KMS-11 (cell line): ENCODE data around the gene SLC12A8.

Experiments used
- H2AFZ ChIP-seq: fragments of 200-600 bp; sonication (generic); 2 replicates; pipeline ENCODE4 v1.6.1; 2016; ENCODE audit warnings: antibody characterized with exemption, mixed run types, low read depth
- H3K27ac ChIP-seq: fragments of 200-600 bp; sonication (generic); 2 replicates; pipeline ENCODE4 v1.6.1; 2016; ENCODE audit warnings: mild to moderate bottlenecking, mixed run types
- H3K27me3 ChIP-seq: fragments of 200-600 bp; sonication (generic); 2 replicates; pipeline ENCODE4 v1.6.1; 2017; ENCODE audit warnings: mild to moderate bottlenecking, low read depth, mixed run types, moderate library complexity; ENCODE audit not compliant: insufficient read depth
- H3K36me3 ChIP-seq: fragments of 200-600 bp; sonication (generic); 2 replicates; pipeline ENCODE4 v1.6.1; 2017; ENCODE audit warnings: mild to moderate bottlenecking, mixed run types; ENCODE audit not compliant: insufficient read depth
- H3K4me1 ChIP-seq: fragments of 200-600 bp; sonication (generic); 2 replicates; pipeline ENCODE4 v1.6.1; 2016; ENCODE audit warnings: mild to moderate bottlenecking, low read depth, mixed run types; ENCODE audit not compliant: poor library complexity, severe bottlenecking
- H3K4me2 ChIP-seq: fragments of 200-600 bp; sonication (generic); 2 replicates; pipeline ENCODE4 v1.7.0; 2016; ENCODE audit warnings: mild to moderate bottlenecking, mixed run types
- H3K4me3 ChIP-seq: fragments of 200-600 bp; sonication (generic); IDR thresholded peaks from 2 replicates; pipeline ENCODE4 v1.6.1; 2017; ENCODE audit warnings: low read depth, low read length, mixed read lengths; ENCODE audit not compliant: insufficient read depth
- H3K79me2 ChIP-seq: fragments of 200-600 bp; sonication (generic); 2 replicates; pipeline ENCODE4 v1.6.1; 2016; ENCODE audit warnings: low read depth, mixed run types; ENCODE audit not compliant: insufficient read depth
- H3K9ac ChIP-seq: fragments of 200-600 bp; sonication (generic); 2 replicates; pipeline ENCODE4 v1.6.1; 2016; ENCODE audit warnings: mild to moderate bottlenecking, mixed run types
- H4K20me1 ChIP-seq: fragments of 200-600 bp; sonication (generic); 2 replicates; pipeline ENCODE4 v1.6.1; 2016; ENCODE audit warnings: mild to moderate bottlenecking, mixed run types; ENCODE audit not compliant: insufficient read depth
- CTCF ChIP-seq: fragments of 200-600 bp; sonication (generic); conservative IDR thresholded peaks from 2 replicates; pipeline ENCODE4 v1.6.1; 2017; ENCODE audit warnings: low read depth, mild to moderate bottlenecking, antibody characterized with exemption, low read length, moderate library complexity, mixed read lengths

Gene SLC12A8

GRCh38 chr3:125050488-125051090, 162.0 kb downstream of the SLC12A8 start:
- Histone ChIP-seq H3K9ac (no peak overlapping the region), H3K4me3 (no peak overlapping the region), H3K36me3 (no peaks in the 10 kb centered on the region), H2AFZ (no peak overlapping the region), H3K4me2 (no peak overlapping the region), H3K79me2 (no peaks in the 10 kb centered on the region), H3K4me1 (peaks cover 17% of the 10 kb centered on the region), H3K27me3 (peaks cover 5% of the 10 kb centered on the region), H4K20me1 (no peaks in the 10 kb centered on the region), H3K27ac (no peak overlapping the region)
- TF ChIP-seq CTCF, result no peak

DNA sequence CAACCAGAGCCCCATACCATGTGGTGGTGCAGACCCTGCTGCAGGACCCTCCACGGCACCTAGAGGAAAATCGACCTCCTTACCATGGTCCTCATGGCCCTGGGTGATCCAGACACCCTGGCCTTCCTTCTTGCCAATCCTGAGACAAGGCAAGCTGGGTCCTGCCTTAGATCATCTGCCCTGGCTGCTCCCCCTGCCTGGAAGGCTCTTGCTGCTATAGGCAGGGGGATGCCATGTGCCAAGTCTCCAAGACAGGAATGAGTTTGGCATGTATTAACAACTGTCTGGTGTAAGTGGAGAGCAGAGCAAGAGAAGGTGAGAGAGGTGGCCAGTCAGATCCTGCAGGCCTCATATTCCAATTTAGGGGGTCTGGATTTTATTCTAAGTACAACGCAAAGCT, 164.3 kb downstream of the SLC12A8 start:
- Histone ChIP-seq H3K27ac (no peak overlapping the region), H4K20me1 (no peaks in the 10 kb centered on the region), H3K4me1 (peaks cover 10% of the 10 kb centered on the region), H3K27me3 (no peaks in the 10 kb centered on the region), H3K4me3 (no peak overlapping the region), H2AFZ (no peak overlapping the region), H3K79me2 (no peaks in the 10 kb centered on the region), H3K4me2 (no peak overlapping the region), H3K9ac (no peak overlapping the region), H3K36me3 (no peaks in the 10 kb centered on the region)
- no peak for TF ChIP-seq CTCF

GRCh38 chr3:125045965-125046364, 166.6 kb downstream of the SLC12A8 start:
- Histone ChIP-seq H3K4me1 (peaks cover under 1% of the 10 kb centered on the region), H3K36me3 (no peaks in the 10 kb centered on the region), H4K20me1 (no peaks in the 10 kb centered on the region), H3K4me2 (no peak overlapping the region), H3K4me3 (no peak overlapping the region), H3K27me3 (no peaks in the 10 kb centered on the region), H3K27ac (no peak overlapping the region), H3K9ac (no peak overlapping the region), H3K79me2 (no peaks in the 10 kb centered on the region), H2AFZ (no peak overlapping the region)
- TF ChIP-seq CTCF, result no peak

DNA sequence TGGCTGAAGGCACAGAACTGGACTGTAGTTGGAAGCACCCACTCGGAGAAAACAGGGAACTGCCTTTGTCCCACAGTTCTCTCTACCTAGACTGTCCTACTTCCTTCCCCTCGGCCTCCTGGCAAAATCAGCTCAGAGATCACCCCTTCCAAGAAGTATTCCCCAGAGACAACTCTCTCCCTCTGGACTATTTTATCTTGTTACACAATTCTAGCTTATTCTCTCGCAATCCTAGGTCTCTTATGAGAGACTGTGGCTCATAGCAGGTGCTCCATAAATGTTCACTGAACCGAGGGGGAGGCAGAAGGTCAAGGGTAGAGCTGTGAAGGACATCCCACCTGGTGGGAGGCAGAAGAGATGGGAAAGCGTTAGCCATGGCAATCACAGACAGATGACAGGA, 167.4 kb downstream of the SLC12A8 start:
- H3K27me3 ChIP-seq, result no peaks in the 10 kb centered on the region
- no peaks in the 10 kb centered on the region for H3K4me1 ChIP-seq
- no peak overlapping the region for H3K4me2 ChIP-seq
- no peaks in the 10 kb centered on the region for H4K20me1 ChIP-seq
- H3K9ac ChIP-seq, result no peak overlapping the region
- no peak overlapping the region for H3K4me3 ChIP-seq
- no peak for TF ChIP-seq CTCF
- no peak overlapping the region for H2AFZ ChIP-seq
- no peaks in the 10 kb centered on the region for H3K79me2 ChIP-seq
- no peaks in the 10 kb centered on the region for H3K36me3 ChIP-seq
- no peak overlapping the region for H3K27ac ChIP-seq
